HepG2 (cell line): ENCODE measurements around the gene MAVS. TPM values are rescaled to one million over a fixed set of nuclear protein-coding genes. Genes with fewer than 3 reads are reported as not detected.
A peak's percentile ranks its signal among the peaks of the same experiment; 100 is the strongest.

ENCODE experiments used
- CAMTA2 ChIP-seq: sonication (generic); formaldehyde crosslinking; IDR thresholded peaks from 2 replicates; pipeline ENCODE4 v1.4.0; 2020; ENCODE audit warnings: mild to moderate bottlenecking, missing genetic modification reagents, borderline replicate concordance
- GATAD2A ChIP-seq: IDR thresholded peaks from 2 replicates; pipeline ENCODE4 v1.6.1; 2016
- HNRNPL ChIP-seq: fragments of 200-400 bp; formaldehyde crosslinking; IDR thresholded peaks from 2 replicates; pipeline ENCODE4 v1.6.1; 2017; ENCODE audit warnings: mild to moderate bottlenecking, low read depth, low read length
- NCOA5 ChIP-seq: sonication (generic); formaldehyde crosslinking; IDR thresholded peaks from 2 replicates; pipeline ENCODE4 v1.4.0; 2020; ENCODE audit warnings: missing genetic modification reagents
- NCOR1 ChIP-seq: fragments of 200-600 bp; sonication (generic); IDR thresholded peaks from 2 replicates; pipeline ENCODE4 v1.7.0; 2017; ENCODE audit warnings: antibody characterized with exemption, low read length, borderline replicate concordance
- RFX5 ChIP-seq: IDR thresholded peaks from 2 replicates; pipeline ENCODE4 v1.6.1; 2011; ENCODE audit warnings: low read depth, low read length, improper control_type of control experiment
- SMYD3 ChIP-seq: sonication (generic); formaldehyde crosslinking; IDR thresholded peaks from 2 replicates; pipeline ENCODE4 v1.8.1; 2023; ENCODE audit warnings: mild to moderate bottlenecking, missing genetic modification reagents
- ZBTB7A ChIP-seq: sonication (generic); formaldehyde crosslinking; IDR thresholded peaks from 2 replicates; pipeline ENCODE4 v1.8.0; 2022; ENCODE audit warnings: mild to moderate bottlenecking, missing genetic modification reagents
- ZNF441 ChIP-seq: sonication (generic); formaldehyde crosslinking; IDR thresholded peaks from 2 replicates; pipeline ENCODE4 v1.7.0; 2021; ENCODE audit warnings: missing genetic modification reagents, borderline replicate concordance
- ZNF605 ChIP-seq: sonication (generic); formaldehyde crosslinking; IDR thresholded peaks from 2 replicates; pipeline ENCODE4 v1.8.0; 2022; ENCODE audit warnings: mild to moderate bottlenecking, missing genetic modification reagents
- ZNF615 ChIP-seq: sonication (generic); formaldehyde crosslinking; IDR thresholded peaks from 2 replicates; pipeline ENCODE4 v1.5.0; 2020; ENCODE audit warnings: mild to moderate bottlenecking, missing genetic modification reagents, borderline replicate concordance
- polyA plus RNA-seq, 8 experiments: library from polyadenylated mRNA; depleted of rRNA in 3 of 8; stranded (reverse) in 7 of 8; unstranded in 1 of 8; fragments of >200 nt; fragmentation: Illumina TruSeq in 4 of 8; extraction: Trizol in 4 of 8; gene quantifications; 2 replicates each; pipeline versions ENCODE4 v1.2.1 to v1.2.3, GENCODE V29; 2011 to 2016; ENCODE audit warnings: low read depth in 4 of 8, missing spikeins in 1 of 8, mixed read lengths in 1 of 8; ENCODE audit not compliant: insufficient read depth in 1 of 8
- total RNA-seq, 5 experiments: library from RNA; depleted of rRNA; stranded (reverse); fragments of >200 nt; fragmentation: Illumina TruSeq; extraction: Trizol; gene quantifications; 2 replicates each; pipeline ENCODE4 v1.2.3, GENCODE V29; 2016; ENCODE audit warnings: low read depth in 1 of 5
- TF ChIP-seq, protein P1 (sequence below): sonication (generic); formaldehyde crosslinking; IDR thresholded peaks from 2 replicates; pipeline ENCODE4 v1.8.0; 2022; ENCODE audit warnings: mild to moderate bottlenecking, missing genetic modification reagents, moderate library complexity
- TF ChIP-seq, protein P2 (sequence below): sonication (generic); formaldehyde crosslinking; IDR thresholded peaks from 2 replicates; pipeline ENCODE4 v1.4.0; 2020; ENCODE audit warnings: mild to moderate bottlenecking, missing genetic modification reagents
- TF ChIP-seq, protein P3 (sequence below): sonication (generic); formaldehyde crosslinking; IDR thresholded peaks from 2 replicates; pipeline ENCODE4 v1.8.0; 2022; ENCODE audit warnings: mild to moderate bottlenecking, missing genetic modification reagents
- TF ChIP-seq, protein P4 (sequence below): IDR thresholded peaks from 2 replicates; pipeline ENCODE4 v1.6.1; 2016; ENCODE audit warnings: low read depth
- TF ChIP-seq, protein P5 (sequence below): sonication (generic); formaldehyde crosslinking; conservative IDR thresholded peaks from 2 replicates; pipeline ENCODE4 v1.4.0; 2020; ENCODE audit warnings: mild to moderate bottlenecking, missing genetic modification reagents, moderate library complexity
- TF ChIP-seq, protein P6 (sequence below): IDR thresholded peaks from 2 replicates; pipeline ENCODE4 v1.6.1; 2016; ENCODE audit warnings: low read depth, borderline replicate concordance

Gene MAVS
- total and polyA plus RNA-seq, 2 of the 13 experiments (the other 11 are each of a cell fraction or from before 2014, with no cell fraction given): 27.3 to 36.6 TPM

DNA sequence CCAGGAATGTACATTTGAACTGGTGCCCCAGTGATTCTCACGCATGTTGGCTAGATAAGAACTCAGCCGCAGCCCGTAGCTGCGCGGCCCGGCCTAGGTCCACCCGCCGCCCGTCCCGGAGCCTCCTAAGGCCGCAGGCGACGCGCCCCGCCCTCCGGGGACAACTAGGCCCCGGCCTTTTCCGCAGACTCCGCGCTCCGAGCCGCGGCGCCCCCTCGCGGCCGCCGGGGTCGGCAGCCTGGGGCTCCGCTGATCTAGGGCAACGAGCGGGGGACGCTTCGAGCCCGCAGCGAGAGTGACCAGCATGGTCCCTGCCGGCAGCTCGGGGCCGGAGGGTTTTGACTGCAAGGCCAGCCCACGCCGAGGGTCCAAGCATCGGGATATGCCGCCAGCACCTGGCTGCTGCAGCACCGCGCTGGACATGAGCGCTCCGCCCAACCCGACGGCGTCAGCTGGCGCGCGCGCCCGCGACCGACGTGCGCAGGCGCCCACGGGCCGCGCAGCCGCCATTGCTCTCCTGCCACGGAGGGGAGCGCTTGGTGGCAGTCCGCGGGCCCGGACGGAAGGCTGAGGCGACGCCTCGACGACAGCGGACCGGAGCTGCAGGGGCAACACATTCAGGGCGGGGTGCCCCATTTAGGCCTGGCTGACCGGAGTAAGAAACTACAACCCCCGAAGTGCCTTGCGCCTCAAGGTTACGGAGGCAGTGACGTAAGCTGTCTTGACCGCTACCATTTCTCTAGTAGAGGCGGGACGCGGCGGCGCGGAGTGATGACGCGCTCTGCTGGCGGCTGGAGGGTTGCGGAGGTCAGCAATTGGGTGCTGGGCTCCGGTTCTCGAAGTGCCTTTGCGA is 26.4 kb upstream of the MAVS start, which contains the start of gene AP5S1 (continued):
- TF ChIP-seq, protein P1, sequence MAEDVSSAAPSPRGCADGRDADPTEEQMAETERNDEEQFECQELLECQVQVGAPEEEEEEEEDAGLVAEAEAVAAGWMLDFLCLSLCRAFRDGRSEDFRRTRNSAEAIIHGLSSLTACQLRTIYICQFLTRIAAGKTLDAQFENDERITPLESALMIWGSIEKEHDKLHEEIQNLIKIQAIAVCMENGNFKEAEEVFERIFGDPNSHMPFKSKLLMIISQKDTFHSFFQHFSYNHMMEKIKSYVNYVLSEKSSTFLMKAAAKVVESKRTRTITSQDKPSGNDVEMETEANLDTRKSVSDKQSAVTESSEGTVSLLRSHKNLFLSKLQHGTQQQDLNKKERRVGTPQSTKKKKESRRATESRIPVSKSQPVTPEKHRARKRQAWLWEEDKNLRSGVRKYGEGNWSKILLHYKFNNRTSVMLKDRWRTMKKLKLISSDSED: peak; percentile 70
- TF ChIP-seq CAMTA2 (peak; percentile 98), SMYD3 (CRISPR knock-in tag) (no peak; the same call in 1 of the 2 replicates), ZBTB7A (CRISPR knock-in tag) (peak; percentile 93), GATAD2A (CRISPR knock-in tag) (peak; percentile 74), ZNF615 (CRISPR knock-in tag) (peak; percentile 16; the same call in 1 of the 2 replicates), RFX5 (peak; percentile 74; the same call in 1 of the 2 replicates), ZNF441 (CRISPR knock-in tag) (peak; percentile 85; the same call in 1 of the 2 replicates), ZNF605 (CRISPR knock-in tag) (peak; percentile 55), HNRNPL (0 out of 2 replicates have a peak, but pooled peaks have one; percentile 52), NCOA5 (peak; percentile 84; the same call in 1 of the 2 replicates), NCOR1 (peak; percentile 30; the same call in 1 of the 2 replicates)
- TF ChIP-seq, protein P2, sequence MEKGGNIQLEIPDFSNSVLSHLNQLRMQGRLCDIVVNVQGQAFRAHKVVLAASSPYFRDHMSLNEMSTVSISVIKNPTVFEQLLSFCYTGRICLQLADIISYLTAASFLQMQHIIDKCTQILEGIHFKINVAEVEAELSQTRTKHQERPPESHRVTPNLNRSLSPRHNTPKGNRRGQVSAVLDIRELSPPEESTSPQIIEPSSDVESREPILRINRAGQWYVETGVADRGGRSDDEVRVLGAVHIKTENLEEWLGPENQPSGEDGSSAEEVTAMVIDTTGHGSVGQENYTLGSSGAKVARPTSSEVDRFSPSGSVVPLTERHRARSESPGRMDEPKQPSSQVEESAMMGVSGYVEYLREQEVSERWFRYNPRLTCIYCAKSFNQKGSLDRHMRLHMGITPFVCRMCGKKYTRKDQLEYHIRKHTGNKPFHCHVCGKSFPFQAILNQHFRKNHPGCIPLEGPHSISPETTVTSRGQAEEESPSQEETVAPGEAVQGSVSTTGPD: no peak
- TF ChIP-seq, protein P3, sequence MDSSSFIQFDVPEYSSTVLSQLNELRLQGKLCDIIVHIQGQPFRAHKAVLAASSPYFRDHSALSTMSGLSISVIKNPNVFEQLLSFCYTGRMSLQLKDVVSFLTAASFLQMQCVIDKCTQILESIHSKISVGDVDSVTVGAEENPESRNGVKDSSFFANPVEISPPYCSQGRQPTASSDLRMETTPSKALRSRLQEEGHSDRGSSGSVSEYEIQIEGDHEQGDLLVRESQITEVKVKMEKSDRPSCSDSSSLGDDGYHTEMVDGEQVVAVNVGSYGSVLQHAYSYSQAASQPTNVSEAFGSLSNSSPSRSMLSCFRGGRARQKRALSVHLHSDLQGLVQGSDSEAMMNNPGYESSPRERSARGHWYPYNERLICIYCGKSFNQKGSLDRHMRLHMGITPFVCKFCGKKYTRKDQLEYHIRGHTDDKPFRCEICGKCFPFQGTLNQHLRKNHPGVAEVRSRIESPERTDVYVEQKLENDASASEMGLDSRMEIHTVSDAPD (CRISPR knock-in tag): peak; percentile 54; the same call in 1 of the 2 replicates
- TF ChIP-seq, protein P4, sequence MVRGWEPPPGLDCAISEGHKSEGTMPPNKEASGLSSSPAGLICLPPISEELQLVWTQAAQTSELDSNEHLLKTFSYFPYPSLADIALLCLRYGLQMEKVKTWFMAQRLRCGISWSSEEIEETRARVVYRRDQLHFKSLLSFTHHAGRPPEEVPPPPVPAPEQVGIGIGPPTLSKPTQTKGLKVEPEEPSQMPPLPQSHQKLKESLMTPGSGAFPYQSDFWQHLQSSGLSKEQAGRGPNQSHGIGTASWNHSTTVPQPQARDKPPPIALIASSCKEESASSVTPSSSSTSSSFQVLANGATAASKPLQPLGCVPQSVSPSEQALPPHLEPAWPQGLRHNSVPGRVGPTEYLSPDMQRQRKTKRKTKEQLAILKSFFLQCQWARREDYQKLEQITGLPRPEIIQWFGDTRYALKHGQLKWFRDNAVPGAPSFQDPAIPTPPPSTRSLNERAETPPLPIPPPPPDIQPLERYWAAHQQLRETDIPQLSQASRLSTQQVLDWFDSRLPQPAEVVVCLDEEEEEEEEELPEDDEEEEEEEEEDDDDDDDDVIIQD (CRISPR knock-in tag): no peak
- TF ChIP-seq, protein P5, sequence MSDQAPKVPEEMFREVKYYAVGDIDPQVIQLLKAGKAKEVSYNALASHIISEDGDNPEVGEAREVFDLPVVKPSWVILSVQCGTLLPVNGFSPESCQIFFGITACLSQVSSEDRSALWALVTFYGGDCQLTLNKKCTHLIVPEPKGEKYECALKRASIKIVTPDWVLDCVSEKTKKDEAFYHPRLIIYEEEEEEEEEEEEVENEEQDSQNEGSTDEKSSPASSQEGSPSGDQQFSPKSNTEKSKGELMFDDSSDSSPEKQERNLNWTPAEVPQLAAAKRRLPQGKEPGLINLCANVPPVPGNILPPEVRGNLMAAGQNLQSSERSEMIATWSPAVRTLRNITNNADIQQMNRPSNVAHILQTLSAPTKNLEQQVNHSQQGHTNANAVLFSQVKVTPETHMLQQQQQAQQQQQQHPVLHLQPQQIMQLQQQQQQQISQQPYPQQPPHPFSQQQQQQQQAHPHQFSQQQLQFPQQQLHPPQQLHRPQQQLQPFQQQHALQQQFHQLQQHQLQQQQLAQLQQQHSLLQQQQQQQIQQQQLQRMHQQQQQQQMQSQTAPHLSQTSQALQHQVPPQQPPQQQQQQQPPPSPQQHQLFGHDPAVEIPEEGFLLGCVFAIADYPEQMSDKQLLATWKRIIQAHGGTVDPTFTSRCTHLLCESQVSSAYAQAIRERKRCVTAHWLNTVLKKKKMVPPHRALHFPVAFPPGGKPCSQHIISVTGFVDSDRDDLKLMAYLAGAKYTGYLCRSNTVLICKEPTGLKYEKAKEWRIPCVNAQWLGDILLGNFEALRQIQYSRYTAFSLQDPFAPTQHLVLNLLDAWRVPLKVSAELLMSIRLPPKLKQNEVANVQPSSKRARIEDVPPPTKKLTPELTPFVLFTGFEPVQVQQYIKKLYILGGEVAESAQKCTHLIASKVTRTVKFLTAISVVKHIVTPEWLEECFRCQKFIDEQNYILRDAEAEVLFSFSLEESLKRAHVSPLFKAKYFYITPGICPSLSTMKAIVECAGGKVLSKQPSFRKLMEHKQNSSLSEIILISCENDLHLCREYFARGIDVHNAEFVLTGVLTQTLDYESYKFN (CRISPR knock-in tag): peak; percentile 66
- TF ChIP-seq, protein P6, sequence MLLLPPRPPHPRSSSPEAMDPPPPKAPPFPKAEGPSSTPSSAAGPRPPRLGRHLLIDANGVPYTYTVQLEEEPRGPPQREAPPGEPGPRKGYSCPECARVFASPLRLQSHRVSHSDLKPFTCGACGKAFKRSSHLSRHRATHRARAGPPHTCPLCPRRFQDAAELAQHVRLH (CRISPR knock-in tag): peak; percentile 92; the same call in 1 of the 2 replicates
